Stimulated activated naive CD4-positive, alpha-beta T cell treated with Interleukin-2 at 50 U/mL for 16 hours (primary cell): Measurements from ENCODE around the gene TMIE.

Experiments used
- DNase-seq: peaks from one replicate; lab custom pipeline; 2025; lab: John Stamatoyannopoulos, UW

Gene TMIE

GRCh38 chr3:46669191-46669999 is 31.8 kb upstream of the TMIE start:
- no peak for DNase-seq

- DNase-seq = no peak
These were observed 30.9 kb upstream of the TMIE start for GRCh38 chr3:46670000-46670890.

DNA sequence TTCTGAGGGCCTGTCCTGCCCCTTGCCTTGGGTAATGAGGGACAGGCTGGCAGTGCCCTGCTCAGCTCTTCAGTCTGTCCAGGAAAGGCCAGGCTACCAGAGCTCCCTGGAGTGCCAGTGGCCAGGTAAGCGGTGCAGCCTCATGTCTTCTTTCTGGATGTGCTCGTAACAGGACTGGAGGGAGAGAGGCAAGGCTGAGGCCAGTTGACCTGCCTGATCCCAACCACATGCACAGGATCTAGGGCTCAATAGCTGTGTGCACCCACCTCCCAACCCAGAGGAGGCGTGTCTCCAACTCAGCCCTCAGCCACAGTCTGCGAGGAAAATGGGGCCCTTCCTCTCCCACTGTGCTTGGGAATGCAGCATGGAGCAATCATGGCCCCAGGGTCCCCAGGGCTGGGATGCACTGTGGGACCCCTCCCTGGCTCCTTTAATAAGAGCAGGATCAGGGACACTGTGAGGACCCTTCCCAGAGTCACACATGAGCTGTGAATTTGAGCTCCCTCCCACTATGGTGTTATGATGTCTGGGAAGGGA is 30.2 kb upstream of the TMIE start:
- DNase-seq = no peak

GRCh38 chr3:46671541-46672348 is 29.4 kb upstream of the TMIE start:
- DNase-seq = no peak

- DNase-seq = no peak
These were observed 28.9 kb upstream of the TMIE start for GRCh38 chr3:46672349-46672695.

DNA sequence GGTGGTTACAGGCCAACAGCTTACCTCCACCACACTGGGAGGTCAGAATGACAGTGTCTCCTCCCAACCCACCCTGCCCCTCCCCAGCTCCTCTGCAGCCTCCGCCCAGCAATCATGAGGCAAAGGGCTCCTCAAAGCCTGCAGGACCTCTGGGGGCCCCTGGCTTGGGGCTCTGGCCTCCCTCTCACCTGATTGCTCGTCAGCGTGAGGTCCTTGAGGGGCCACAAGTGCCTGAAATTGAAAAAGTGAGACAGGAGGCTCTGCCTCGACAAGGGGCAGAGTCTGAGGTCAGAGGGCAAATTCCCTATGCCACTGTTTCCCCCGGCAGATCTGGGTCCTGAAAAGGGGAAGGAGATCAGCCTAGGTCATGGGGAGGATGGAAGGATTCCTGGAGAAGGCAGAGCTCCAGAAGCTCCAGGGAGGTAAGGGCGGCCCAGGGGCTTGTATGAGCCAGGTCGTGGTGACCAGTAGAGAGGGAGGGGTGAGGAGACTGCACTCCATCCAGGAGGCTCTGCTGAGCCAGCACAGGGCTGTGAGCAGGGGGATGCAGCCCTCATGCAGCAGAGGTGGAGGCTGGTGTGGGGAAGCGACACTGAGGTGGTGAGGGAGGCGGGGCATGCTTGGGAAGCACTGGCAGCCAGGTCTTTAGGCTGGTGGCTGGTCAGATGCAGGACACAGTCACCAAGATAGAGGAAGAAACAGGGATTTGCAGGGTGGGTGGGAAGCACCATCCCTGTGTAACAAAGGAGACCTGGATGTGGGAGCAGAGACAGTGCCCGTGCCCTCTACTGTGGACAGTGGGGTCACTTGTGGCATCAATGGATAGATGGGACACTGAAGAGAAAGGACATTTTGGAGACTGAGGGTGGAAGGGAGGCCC is 27.8 kb upstream of the TMIE start:
- no peak for DNase-seq

DNA sequence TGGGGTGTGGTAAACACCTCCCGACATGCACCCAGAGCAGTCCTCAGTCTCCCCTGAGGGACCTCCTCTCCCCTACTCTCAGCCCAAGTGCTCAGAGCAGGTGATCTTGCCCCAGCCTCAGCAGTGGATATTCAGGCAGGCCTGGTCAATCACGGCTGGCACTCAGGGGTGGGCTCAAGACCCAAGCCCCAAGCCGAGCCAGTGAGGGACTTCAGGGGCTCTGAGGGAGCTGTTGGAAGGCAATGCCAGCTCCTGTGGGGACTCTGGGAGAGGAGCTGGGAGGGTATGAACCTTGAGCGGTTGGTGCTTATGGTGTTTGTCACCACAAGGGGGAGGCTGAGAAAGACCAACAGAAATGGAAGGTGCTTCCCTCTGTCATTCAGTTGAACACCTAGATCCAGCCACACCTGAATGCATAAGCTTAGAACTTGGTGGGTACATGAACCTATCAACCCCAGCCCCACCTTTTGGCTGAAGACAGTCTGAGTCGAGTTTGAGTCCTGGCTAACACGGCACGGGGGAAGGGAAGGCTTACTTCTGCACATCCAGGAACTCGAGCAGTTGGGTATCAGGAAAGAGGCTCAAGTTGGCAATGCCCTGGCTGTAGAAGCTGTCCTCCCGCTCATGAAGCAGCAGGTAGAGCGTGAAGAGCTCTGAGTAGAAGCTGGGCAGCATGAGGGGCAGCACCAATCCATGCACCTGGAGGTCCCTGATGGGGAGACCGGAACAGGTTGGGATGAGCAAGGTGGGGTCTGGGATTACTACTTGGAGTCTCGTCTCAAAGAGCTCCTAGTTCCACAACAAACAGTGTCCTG is 27.0 kb upstream of the TMIE start:
- no peak for DNase-seq

GRCh38 chr3:46675426-46675825 is 25.8 kb upstream of the TMIE start:
- DNase-seq = no peak

GRCh38 chr3:46675843-46676567 is 25.2 kb upstream of the TMIE start:
- DNase-seq = no peak

DNA sequence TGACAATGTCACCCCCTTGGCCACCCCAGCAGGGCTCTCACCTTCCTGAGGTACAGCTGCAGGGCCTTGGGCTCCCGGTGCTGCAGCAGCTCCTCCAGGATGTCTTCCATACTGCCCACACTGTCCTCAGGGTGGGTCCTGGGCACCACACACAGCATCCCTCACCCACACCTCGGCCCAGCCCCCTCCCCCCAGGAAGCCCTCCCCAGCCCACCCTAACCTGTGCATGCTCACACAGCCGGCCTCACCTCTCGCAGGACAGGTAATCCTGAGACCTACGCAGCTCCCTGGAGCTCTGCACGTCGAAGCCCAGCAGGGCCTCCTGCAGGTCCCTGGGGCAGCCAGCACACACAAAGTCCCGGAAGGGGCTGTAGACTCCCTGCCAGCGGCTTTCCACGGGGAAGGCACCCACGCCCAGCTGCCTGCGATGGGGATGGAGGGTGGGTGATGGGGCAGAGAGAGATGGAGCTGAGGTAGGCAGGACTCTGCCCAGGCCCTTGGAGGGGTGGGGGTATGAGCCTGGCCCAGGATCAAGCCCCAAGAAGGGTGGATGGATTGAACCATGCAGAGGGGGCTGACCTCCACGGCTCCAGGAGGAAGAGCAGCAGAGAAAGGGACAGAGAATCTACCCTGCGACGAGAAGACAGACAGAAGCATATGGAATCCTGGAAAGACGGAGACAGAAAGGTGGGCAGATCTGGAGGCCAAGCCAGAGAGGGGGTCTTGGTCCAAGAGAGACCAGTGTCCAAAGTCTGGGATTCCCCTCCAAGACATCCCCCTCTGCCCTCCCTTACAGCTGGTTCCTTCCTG is 24.4 kb upstream of the TMIE start:
- DNase-seq = no peak

GRCh38 chr3:46677411-46677726 is 23.8 kb upstream of the TMIE start:
- DNase-seq = no peak

DNA sequence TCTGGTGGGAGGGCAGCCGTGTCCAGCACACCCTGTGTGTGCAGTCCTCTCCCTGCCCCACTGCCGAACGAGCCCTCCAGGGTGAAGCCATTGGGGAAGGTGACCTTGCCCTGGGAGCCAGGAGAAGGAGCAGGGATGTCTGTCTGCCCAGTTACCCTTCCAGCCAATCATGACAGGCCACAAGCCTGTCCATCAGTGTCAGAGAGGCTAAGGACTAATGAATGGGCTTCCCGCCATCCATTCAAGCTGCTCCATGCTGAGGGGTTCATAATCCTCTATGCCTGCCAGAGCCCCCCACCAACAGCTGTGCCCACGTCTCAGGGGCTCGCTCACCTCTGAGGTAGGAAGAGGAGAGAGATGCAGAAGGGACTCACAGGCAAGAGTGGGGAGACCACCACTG is 22.9 kb upstream of the TMIE start:
- no peak for DNase-seq

GRCh38 chr3:46679681-46680080 is 21.5 kb upstream of the TMIE start:
- no peak for DNase-seq

- no peak for DNase-seq
These were observed 20.8 kb upstream of the TMIE start for GRCh38 chr3:46680298-46680826.

GRCh38 chr3:46681387-46681786 is 19.8 kb upstream of the TMIE start:
- no peak for DNase-seq

DNA sequence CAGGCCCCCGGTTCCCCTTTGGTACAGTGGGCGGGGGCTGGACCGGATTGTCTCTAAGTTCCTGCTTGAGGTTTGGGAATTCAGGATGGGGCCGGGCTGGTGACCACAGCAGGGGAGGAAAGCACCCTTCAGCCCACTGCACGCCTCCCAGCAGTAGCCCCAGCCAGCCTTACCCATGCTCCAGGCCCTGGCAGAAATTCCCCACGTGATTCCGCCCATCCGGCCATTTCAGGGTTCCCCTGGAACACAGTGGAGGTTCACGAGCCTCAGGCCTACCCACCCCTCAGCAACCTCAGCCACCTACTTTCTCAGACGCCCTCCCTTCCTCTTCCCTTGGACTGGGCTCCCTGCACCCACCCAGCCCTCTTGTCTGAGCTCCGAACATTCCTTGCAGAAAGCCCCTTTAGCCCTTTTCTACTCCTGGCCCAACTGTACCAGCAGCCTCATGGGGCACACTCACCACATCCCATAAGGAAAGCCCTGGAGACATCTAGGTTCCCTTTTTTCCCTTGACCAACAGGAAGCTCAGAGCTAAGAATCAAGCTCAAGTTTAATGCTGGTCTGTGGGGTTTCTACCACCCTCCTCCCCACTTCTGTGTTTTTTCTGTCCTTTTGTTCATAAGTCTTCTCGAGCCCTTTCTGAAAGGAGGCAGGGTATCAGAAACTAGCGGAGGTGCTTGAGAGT is 19.2 kb upstream of the TMIE start:
- no peak for DNase-seq

DNA sequence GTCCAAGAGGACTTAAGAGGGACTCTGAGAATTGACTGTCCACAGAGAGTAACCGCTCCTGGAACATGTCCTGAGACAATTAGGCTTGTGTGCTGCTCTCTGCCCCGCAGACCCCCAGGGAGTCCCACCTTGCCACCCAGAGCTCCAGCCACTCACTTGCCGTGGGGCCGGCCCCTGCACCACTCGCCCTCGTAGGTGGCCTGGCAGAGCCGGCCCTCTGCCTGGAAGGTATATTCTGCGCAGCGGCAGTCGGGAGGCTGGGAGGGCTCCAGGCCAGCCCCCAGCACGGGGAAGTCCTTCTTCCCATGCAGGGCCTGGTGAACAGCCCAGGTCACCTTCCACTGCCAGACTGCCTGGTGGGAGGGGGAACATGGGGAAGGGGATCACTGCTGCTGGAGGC is 18.2 kb upstream of the TMIE start:
- DNase-seq = no peak

- no peak for DNase-seq
These were observed 16.3 kb upstream of the TMIE start for GRCh38 chr3:46684891-46685290.
